GM18867 (cell line): ENCODE results near the gene CDH4.

Experiments used
- ATAC-seq: cut with Tn5 transposase; IDR thresholded peaks from one replicate; pipeline ENCODE4 v1.9.1; 2021; ENCODE audit warnings: mild to moderate bottlenecking, moderate library complexity; ENCODE audit not compliant: unreplicated experiment

Gene CDH4

DNA sequence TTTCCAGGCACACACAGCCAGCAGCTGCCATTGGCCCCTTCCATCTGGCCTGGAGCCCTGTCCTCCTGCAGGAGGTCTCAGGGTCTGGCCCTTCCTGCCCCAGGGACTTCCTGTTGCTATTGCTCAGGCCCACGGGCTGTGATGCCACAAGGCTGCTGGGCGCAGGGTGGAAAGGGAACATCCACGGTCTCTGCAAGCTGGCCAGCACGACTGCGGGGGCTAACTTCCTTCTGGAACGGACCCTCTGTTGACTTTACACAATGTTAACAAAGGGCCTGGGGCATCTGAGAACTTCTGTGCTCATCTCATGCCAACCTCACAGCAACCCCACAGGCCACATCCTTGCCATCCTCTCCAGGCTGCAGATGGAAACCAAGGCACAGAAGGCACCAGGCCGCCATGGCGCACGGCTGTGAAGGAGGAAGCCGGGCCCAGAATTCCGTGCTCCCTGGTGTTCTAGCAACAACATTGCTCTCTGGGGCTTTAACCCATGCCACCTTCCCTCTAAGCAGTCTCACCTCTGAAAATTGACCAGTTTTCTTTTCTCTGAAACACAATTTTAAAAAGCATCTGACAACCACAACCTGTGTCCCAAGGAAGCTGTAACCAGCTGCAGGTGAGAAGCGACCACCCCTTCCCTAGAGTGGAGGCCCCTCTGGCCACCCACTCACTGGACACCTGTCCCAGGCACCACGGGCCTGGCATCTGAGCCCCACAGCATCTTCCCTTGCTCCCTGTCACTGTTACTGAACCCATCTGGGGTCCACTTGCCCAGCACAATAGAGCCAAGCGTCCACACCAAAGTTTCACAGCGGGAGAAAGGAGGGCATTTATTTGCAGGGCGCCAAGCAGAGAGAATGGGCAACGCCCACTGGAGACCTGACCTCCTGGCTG is 261.3 kb downstream of the CDH4 start:
- no peak for ATAC-seq

DNA sequence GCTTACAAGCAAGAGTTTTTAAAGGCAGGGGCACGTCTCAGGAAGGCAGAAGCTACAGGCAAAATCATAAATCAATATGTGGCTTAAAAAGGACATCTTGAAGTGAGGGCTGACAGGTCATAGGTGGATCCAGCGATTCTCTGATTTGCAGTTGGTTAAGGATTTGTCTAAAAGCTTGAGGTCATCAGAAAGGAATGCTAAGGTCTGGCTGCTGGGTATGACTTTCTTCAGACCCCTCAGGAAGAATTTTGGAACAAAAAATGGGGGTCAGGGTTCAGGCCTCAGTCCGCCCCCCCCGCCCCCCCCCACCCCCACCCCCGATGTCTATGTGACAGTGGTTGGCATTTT is 261.9 kb downstream of the CDH4 start:
- ATAC-seq: no peak

DNA sequence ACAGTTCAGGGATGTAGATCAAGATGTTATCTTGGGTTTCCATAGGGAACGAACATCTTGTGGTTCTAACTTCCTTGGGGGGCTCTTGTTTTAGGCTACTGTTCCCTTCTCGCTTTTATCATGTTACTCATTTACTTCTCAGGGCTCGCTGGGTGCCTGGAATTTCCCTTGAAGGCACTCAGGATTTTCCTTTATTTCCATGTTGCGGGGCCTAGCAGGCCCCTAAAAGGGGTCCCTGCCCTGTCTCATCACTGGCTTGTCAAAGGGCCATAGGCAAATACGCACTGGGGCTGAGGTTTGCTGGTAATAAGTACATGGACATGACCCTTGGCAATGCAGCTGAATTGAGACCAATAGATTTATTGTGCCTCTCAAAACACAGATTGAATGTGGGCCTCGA is 262.3 kb downstream of the CDH4 start:
- no peak for ATAC-seq

GRCh38 chr20:61514805-61515505 is 262.9 kb downstream of the CDH4 start:
- ATAC-seq: no peak

DNA sequence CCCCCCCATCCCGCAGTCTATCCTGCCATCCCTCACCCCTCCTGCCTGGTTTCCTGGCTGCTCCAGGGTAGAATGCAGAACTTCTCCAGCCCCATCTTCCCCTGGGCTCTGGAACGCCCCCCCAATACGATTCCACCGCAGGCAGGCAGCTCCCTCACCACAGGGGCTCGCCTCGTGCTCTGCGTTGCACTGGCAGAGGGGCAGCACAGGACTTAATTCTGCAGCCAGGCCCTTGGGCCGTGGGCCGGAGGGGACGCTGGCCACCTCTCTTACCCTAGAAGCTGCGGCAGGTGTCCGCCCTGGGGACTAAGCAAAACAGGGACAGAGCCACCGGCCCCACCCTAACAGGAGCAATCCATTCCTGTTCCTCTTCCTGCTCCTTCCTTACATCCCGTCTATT is 263.9 kb downstream of the CDH4 start:
- ATAC-seq: no peak

DNA sequence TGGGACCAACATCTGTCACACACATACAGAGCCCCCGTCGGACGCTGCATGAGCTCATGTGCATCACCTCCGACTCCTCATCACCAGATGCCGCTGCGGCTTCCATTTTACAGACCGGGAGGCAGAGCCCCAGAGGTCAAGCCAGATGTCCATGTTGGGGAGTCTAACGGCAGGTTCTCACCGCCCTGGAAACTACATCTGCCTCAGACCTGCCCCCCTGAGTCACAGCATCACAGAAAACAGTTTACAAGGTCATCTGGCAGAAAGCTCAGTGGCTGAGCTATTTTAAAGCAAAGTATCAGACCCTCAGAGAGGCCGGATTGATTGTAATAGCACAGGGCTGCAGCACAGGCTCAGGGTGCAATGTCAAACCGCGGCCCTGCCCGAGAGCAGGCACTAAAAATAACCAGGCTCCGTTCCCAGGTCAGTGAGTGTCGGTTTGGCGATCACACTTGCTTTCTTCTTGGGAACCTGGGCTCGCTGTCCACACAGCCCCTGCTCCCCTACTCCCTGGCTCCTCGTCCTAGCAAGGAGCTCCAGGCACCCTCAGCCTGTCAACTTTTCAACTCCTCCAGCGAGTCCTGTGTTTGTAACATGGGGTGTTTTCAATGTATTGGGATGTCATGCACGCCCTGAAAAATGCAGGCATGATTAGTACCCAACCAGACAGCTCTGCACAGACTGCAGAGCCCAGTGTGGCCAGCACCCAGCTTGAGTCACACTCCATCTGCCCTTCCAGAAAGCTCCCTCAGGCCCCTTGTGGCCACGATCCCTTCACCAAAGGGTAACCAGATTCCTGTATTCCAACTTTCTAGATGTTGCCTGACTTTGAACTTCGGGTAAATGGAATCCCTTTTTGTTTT is 264.5 kb downstream of the CDH4 start:
- no peak for ATAC-seq

DNA sequence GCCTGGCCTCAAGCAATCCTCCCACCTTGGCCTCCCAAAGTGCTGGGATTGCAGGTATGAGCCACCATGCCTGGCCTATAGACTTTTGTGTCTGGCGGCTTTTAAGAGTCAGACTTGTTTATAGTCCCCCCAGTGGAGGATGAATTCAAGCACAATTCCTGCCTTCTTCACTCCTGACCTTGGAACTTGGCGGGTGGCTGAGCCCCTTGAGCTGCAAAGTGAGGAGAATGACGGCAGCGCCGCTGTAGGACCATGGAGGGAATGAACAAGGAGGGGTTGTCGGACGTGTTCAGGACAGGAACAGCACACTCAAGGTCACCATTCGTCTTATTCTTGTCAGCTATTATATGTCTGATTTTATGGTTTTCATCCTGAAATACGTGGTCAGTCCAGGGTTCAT is 265.4 kb downstream of the CDH4 start:
- ATAC-seq: no peak

DNA sequence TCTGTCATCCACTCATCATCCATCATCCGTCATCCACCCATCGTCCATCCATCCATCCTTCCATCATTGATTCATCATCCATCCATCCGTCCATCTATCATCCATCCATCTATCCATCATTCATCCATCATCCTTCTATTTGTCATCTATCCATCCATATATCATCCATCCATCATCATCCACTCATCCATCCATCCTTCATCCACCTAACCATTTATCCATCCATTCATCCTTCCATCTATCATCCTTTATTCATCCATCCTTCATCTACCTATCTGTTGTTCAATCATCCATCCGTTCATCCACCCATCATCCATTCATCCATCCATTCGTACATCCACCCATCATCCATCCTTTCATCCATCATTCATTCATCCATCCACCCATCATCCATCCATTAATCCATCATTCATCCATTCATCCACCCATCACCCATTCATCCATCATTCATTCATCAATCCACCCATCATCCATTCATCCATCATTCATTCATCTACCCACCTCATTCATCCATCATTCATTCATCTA is 266.4 kb downstream of the CDH4 start:
- no peak for ATAC-seq

GRCh38 chr20:61519488-61519887 is 267.4 kb downstream of the CDH4 start:
- no peak for ATAC-seq

DNA sequence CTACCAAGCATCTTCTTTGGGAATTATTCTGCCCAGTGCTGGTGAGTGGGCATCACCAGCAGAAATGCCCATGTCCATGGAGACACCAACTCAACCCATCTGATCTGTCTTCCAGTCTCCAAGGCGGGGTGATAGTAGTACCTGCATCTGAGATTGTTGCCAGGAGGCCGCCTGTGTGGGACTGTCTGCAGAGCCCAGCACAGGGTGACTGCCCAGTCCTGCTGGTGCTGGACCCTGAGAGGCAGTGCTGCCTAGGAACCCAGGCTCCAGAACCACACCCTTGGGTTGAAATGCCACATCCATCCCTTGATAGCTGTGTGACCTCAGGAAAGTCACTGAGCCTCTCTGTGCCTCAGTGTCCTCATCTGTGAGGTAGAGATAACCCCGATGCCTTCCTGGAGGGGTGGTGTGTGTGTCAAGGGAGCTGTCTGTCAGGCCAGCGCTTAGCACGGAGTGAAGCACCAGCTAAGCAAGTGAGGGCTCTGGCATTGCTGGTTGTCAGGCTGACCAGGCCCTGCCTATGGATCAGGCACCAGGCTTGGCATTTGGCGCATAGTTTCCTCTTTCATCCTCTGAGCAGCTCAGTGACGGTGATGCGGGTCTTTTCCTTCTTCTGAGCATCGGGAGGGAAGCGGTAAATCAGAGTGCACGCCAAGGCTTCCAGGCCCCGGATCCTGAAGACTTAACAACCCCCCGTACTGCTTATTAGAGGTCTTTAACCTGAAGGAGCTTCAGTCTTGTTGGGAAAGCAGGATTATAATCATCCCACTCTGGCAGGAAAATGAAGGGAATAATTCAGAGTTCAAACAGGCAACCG is 268.2 kb downstream of the CDH4 start:
- ATAC-seq: no peak

DNA sequence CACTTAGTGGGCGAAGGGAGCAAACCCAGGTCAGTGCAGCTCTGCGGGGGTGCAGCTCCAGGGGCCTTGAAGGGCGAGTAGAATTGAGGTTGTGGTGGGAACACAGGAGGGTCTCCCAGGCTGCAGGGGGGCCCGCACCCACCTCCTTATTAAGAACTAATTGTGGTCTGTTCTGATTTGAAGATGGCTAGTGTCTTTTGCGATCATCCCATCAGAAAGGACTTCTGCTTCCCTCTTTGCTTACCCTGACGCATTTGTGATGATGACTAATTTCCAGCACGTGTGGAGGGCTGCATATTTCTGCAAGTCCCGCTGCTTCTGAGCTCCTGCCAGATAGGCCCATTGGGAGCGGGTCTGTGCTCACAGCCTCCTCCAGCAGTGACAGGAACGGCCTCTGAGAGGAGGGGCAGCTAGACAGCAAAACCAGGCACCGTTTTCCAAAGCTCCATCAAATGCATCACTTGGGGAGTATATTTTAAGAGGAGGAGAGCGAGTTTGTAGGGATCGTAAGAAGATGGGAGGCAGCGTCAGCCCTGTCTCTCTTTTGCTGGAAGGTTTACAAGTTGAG is 268.9 kb downstream of the CDH4 start:
- ATAC-seq: no peak

GRCh38 chr20:61521687-61522420 is 269.8 kb downstream of the CDH4 start:
- no peak for ATAC-seq

DNA sequence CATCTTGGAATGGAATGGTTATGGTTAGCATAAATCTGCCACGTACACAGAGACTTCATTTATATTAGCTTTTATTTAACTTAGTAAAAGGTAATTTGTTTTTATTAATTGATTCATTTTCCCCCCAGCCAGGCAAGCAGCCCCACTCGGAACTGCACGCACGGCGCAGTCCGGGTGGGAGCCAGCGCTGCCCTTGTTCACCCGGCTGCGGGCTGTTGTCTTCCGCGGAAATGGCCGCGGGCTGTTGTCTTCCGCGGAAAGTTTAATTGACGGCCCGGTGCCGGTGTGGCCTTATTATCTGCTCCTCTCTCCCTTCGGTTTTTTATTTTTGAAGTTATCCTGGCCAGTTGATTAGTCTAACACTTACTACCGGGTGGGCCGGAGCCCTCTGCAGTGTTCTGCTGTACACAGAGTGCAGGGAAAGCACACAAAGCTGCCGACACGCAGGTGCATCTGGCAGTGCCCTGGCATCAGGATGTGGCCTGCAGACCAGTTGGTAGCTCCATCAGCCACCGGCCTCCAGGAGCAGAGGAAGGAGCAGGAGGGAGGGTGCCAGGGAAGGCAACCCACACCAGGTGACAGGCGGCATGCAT is 270.5 kb downstream of the CDH4 start:
- ATAC-seq: no peak

- no peak for ATAC-seq
Observed at GRCh38 chr20:61523145-61523544, 271.1 kb downstream of the CDH4 start.

DNA sequence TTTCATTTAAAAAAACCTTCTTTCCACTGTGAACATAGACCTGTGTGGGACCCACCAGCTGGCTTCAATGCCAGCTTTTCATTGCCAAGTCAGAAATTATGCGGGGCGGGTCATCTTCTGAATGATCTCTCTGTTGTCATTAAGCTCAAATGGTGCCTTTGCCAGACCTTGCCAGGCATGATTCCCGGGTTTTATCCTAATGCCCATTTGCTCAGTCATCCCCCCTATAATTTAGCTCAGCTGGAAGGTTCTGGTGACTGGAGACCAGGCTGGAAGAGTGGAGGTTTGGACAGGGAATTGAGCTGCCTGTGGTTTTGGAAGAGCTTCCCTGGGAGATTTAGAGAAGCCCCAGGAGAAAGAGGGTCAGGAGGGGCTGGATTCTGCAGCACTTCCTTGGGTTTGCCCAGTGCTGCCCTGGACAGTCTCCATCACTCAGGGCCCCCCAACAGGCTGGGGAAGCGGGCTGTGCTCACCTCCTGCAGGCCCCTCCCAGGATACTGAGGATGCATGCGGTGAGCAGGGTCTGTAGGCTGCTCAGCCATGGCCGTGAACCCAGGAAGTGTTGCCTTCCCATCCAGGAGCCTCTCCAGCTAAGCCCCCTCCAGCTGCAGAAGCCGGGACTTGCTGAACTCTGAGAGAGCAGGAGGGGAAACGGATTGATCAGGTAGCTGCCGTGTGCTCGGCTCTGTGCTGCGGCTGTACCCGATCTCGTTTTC is 273.0 kb downstream of the CDH4 start:
- no peak for ATAC-seq

GRCh38 chr20:61525781-61526431 is 273.8 kb downstream of the CDH4 start:
- ATAC-seq: no peak

DNA sequence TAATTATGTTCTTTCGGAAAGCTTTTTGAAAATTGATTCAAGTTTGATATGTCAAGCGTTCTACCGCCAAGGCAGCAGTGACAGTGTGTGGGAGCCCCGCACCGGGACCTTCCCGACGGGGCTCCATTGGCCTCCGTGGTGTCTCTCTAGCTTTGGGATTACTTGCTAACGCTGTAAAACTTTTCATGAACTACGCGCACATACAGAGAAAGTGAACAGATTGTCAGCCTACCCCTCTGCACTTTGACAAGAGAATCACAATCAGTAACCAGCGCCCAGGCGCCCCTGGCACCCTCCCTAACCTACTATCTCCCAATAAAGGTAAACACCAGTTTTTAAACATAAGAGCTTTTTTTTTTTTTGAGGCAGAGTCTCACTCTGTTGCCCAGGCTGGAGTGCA is 274.8 kb downstream of the CDH4 start:
- ATAC-seq: no peak

GRCh38 chr20:61527626-61528025 is 275.6 kb downstream of the CDH4 start:
- ATAC-seq: no peak
